NT2/D1 (cell line): ENCODE results near the gene MOCS2.

Source experiments
- DNase-seq: peaks from one replicate; pipeline ENCODE4 v3.0.0-alpha.2; 2011; ENCODE audit warnings: low read depth, low spot score
- H3K27me3 ChIP-seq: 2 replicates; pipeline ENCODE4 v1.6.0; 2011; ENCODE audit warnings: mild to moderate bottlenecking; ENCODE audit not compliant: insufficient read length, insufficient read depth
- H3K36me3 ChIP-seq: 2 replicates; pipeline ENCODE4 v1.6.1; 2011; ENCODE audit warnings: mild to moderate bottlenecking, low read length, mixed read lengths; ENCODE audit not compliant: insufficient read depth, insufficient read length
- H3K4me1 ChIP-seq: 2 replicates; pipeline ENCODE4 v1.5.1; 2011; ENCODE audit not compliant: insufficient read depth, insufficient read length
- H3K4me3 ChIP-seq: 2 replicates; pipeline ENCODE4 v1.5.1; 2011; ENCODE audit warnings: low read depth; ENCODE audit not compliant: insufficient read length
- H3K9ac ChIP-seq: 2 replicates; pipeline ENCODE4 v1.6.0; 2011; ENCODE audit warnings: low read depth; ENCODE audit not compliant: insufficient read length
- H3K9me3 ChIP-seq: 2 replicates; pipeline ENCODE4 v1.5.1; 2011; ENCODE audit warnings: mild to moderate bottlenecking, low read length; ENCODE audit not compliant: insufficient read depth
- SUZ12 ChIP-seq: IDR thresholded peaks from 2 replicates; pipeline ENCODE4 v1.6.1; 2011; ENCODE audit not compliant: insufficient read length, insufficient read depth; ENCODE audit errors: extremely low read depth
- YY1 ChIP-seq: IDR thresholded peaks from 2 replicates; pipeline ENCODE4 v1.6.1; 2011; ENCODE audit not compliant: insufficient read length, insufficient read depth
- ZNF274 ChIP-seq: IDR thresholded peaks from 2 replicates; pipeline ENCODE4 v1.6.1; 2011; ENCODE audit warnings: mild to moderate bottlenecking, low read depth, low read length

The MOCS2 gene

DNA sequence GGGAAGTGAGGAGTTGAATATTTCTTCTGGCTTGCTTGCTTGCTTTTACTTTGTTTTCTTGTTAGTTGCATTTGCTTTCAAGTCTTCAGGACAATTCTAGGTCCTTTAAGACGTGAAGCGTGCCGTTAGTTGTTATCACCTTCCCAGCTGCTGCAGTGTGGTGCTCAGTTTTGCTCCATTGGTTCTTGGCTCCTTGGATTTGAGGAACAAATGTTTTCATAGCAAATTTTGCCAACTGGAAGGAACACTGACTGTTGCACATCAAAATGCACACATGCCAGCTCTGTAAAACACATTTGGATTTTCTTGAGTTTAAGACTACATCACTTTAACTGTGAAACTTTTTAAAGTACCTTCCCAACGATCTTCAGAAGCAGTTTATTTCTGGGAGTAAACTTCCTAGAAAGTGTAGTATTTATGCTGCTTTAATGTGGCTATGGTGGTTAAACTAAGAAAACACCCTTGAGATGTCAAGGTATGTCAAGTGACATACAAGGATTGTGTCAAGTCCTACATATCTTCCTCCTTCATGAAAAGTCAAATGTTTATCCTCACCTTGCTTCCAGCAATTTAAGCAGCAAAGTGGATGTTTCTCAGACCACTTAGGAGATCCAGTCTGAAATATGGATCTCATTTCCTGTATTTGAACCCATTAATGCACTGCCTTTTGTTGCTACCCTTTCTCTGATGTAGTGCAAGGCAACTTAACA is 24.9 kb downstream of the MOCS2 start:
- Histone ChIP-seq H3K4me3 (no peak overlapping the region), H3K9ac (no peak overlapping the region), H3K9me3 (no peaks in the 10 kb centered on the region), H3K4me1 (no peaks in the 10 kb centered on the region), H3K27me3 (no peaks in the 10 kb centered on the region), H3K36me3 (no peaks in the 10 kb centered on the region)
- TF ChIP-seq SUZ12 (no peak), YY1 (no peak), ZNF274 (no peak)
- DNase-seq: no peak

DNA sequence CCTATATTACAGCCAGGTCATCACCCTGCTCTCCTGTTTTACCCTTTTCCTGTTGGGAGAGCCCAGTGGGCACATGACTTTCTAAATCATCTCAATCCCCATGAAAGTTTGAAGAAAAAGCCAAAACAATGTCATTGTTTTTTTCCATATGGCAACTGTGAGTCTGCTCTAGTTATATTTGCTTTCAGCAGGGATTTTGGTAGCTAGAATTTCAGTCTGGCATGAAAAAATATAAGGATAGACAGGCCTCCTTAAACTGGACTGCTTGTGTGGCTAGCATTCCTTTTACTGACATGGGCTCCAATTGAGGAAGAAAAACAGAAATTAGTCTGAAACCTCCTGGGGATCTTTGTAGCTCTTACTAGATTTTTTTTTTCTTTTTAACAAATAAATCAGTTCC is 25.6 kb downstream of the MOCS2 start:
- Histone ChIP-seq H3K36me3 (no peaks in the 10 kb centered on the region), H3K9ac (no peak overlapping the region), H3K27me3 (no peaks in the 10 kb centered on the region), H3K9me3 (no peaks in the 10 kb centered on the region), H3K4me3 (no peak overlapping the region), H3K4me1 (no peaks in the 10 kb centered on the region)
- DNase-seq: no peak
- TF ChIP-seq YY1 (no peak), ZNF274 (no peak), SUZ12 (no peak)

DNA sequence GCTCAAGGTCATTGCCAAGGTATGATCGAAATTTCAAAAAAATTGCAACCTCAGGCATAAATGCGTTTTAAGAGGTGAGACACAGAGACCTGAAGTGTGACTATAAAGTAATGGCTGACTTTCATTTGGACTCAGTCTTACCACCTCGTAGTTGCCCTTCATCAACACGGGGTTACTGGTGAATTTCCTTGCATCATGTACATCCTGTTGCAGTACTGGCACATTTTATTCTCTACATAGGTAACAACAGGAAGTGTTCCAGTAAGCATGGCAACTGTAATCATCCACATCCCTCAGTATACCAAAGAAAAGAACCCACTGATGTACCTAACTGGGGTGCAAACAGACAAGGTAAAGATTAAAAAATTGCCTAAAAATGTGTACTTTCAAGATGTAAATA is 29.3 kb downstream of the MOCS2 start:
- H3K36me3 ChIP-seq: no peaks in the 10 kb centered on the region
- H3K27me3 ChIP-seq: no peaks in the 10 kb centered on the region
- no peak overlapping the region for H3K9ac ChIP-seq
- no peak for TF ChIP-seq SUZ12
- TF ChIP-seq ZNF274: no peak
- no peak for TF ChIP-seq YY1
- no peak overlapping the region for H3K4me3 ChIP-seq
- no peaks in the 10 kb centered on the region for H3K4me1 ChIP-seq
- DNase-seq: no peak
- H3K9me3 ChIP-seq: no peaks in the 10 kb centered on the region

DNA sequence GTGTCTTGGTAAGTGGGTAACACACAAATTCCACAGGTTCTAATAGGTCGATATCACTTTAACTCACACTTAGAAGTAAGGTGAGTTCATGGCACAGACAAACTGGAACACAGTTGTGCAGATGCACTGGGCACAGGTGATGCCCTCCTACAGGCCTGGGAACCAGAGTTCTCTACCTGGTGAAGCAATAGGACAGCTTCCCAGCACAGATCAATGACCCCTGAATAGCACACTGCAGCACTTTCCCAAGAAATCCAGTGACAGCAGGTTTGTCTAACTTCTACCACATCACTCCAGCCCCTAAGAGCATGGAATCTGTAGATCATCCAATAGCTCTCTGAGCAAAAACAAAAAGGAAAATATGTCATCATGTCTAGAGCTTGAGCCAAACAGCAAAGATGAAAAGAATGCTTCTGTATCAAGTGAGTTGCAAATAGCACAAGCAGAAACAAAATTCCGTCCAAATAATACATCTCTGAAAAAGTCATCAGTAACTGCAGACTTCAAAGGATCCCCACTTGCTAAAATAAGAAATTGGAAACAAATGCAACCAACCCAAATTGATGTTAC is 33.5 kb downstream of the MOCS2 start:
- Histone ChIP-seq H3K4me1 (no peaks in the 10 kb centered on the region), H3K9ac (no peak overlapping the region), H3K4me3 (no peak overlapping the region), H3K27me3 (no peaks in the 10 kb centered on the region), H3K36me3 (peaks cover 2% of the 10 kb centered on the region), H3K9me3 (no peaks in the 10 kb centered on the region)
- no peak for DNase-seq
- no peak for TF ChIP-seq YY1
- no peak for TF ChIP-seq ZNF274
- TF ChIP-seq SUZ12: no peak

DNA sequence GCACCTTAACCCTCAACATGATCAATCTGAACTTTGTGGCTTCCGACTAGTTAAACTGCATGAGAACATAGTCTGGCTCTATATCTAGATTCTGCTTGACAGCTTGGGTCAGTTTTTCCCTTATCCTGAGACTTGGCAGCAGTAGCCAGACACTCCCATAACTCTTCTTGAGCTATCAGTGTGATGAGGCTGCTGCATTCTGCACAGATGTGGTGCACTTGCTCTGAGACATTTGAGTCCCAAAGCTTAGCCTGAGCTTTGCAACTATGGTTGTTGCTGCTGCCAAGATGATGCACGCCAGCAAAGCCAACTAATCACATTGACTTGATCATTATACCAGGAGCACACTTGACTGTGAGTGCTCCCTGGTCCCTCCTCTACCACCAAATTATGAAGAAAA is 36.2 kb downstream of the MOCS2 start:
- H3K9me3 ChIP-seq: no peaks in the 10 kb centered on the region
- H3K27me3 ChIP-seq: no peaks in the 10 kb centered on the region
- H3K9ac ChIP-seq: no peak overlapping the region
- no peak for DNase-seq
- H3K36me3 ChIP-seq: peaks cover 2% of the 10 kb centered on the region
- no peak for TF ChIP-seq YY1
- no peak for TF ChIP-seq ZNF274
- TF ChIP-seq SUZ12: no peak
- H3K4me1 ChIP-seq: no peaks in the 10 kb centered on the region
- H3K4me3 ChIP-seq: no peak overlapping the region

DNA sequence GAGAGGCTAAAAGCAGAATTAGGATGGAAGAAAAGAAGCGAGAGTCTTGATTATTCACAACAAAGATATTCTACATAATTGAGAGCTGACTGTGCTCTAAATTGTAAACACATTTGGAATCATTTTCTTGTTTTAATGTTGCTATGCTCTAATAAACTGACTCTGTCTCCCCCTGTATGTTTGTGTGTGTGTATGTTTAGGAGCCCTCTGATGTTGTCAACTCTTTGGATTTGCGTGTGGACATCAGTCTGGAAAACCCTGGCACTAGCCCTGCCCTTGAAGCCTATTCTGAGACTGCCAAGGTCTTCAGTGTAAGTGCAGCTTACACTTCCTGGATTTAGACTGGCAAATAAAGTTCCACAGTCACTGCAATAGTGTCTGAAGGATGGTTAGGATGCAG is 37.8 kb downstream of the MOCS2 start:
- no peak overlapping the region for H3K9ac ChIP-seq
- TF ChIP-seq SUZ12 (no peak), ZNF274 (no peak), YY1 (no peak)
- DNase-seq: no peak
- H3K27me3 ChIP-seq: no peaks in the 10 kb centered on the region
- H3K4me1 ChIP-seq: no peaks in the 10 kb centered on the region
- H3K4me3 ChIP-seq: no peak overlapping the region
- no peaks in the 10 kb centered on the region for H3K9me3 ChIP-seq
- H3K36me3 ChIP-seq: peaks cover 2% of the 10 kb centered on the region

DNA sequence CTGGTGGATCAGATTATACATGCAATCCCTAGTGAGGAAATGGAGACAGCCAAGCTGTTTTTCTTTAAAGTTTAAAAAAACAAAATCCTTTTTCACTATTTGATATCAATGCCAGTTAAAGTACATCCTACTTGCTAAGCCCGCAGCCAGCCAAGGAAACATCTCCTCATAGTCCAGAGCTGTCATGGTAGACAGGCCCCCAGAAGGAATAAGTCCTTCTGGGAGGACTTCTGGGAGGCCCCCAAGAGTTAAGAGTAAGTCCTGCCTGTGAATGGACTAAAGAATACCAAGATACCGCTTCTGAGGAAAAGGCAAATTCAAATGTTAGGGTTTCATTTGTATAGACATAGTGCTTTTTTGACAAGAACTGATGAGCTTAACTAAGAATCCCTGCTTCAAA is 38.3 kb downstream of the MOCS2 start:
- Histone ChIP-seq H3K4me3 (no peak overlapping the region), H3K36me3 (peaks cover 2% of the 10 kb centered on the region), H3K4me1 (no peaks in the 10 kb centered on the region), H3K9me3 (no peaks in the 10 kb centered on the region), H3K9ac (no peak overlapping the region), H3K27me3 (no peaks in the 10 kb centered on the region)
- TF ChIP-seq ZNF274 (no peak), SUZ12 (no peak), YY1 (no peak)
- no peak for DNase-seq
